HG02798 (cell line): ENCODE results near the gene CD2AP.
"Not testable (repeated sequence)": the region's sequence is repeated elsewhere in the genome, so short reads cannot be mapped to it uniquely, and the experiment has no call there.

ENCODE experiments used
- ATAC-seq: cut with Tn5 transposase; IDR thresholded peaks from one replicate; pipeline ENCODE4 v1.9.1; 2021; ENCODE audit warnings: mild to moderate bottlenecking; ENCODE audit not compliant: unreplicated experiment, poor library complexity

The CD2AP gene

GRCh38 chr6:47628448-47629272 is 151.1 kb downstream of the CD2AP start:
- ATAC-seq, result no peak

- no peak for ATAC-seq
Measured at GRCh38 chr6:47629954-47630353, 152.4 kb downstream of the CD2AP start.

GRCh38 chr6:47630587-47630986 is 153.0 kb downstream of the CD2AP start:
- no peak for ATAC-seq

- peak; percentile 61 for ATAC-seq
Measured at GRCh38 chr6:47631269-47631772, 153.7 kb downstream of the CD2AP start.

- no peak for ATAC-seq
Measured at GRCh38 chr6:47631797-47632196, 154.2 kb downstream of the CD2AP start.

- no peak for ATAC-seq
Measured at GRCh38 chr6:47633141-47633540, 155.6 kb downstream of the CD2AP start.

GRCh38 chr6:47634210-47635047 is 156.8 kb downstream of the CD2AP start:
- ATAC-seq, result no peak

GRCh38 chr6:47646689-47647088 is 169.1 kb downstream of the CD2AP start:
- no peak for ATAC-seq

- ATAC-seq, result no peak
Measured at GRCh38 chr6:47647188-47647587, 169.6 kb downstream of the CD2AP start.

- ATAC-seq, result not testable (repeated sequence)
Measured at GRCh38 chr6:47647626-47648025, 170.0 kb downstream of the CD2AP start.

- ATAC-seq, result no peak
Measured at GRCh38 chr6:47648031-47648430, 170.4 kb downstream of the CD2AP start.

- peak; percentile 42 for ATAC-seq
Measured at GRCh38 chr6:47650553-47651432, 173.2 kb downstream of the CD2AP start.

GRCh38 chr6:47651505-47651944 is 173.9 kb downstream of the CD2AP start:
- ATAC-seq, result no peak

GRCh38 chr6:47653706-47654105 is 176.1 kb downstream of the CD2AP start:
- ATAC-seq, result no peak

- no peak for ATAC-seq
Measured at GRCh38 chr6:47654255-47654654, 176.7 kb downstream of the CD2AP start.

GRCh38 chr6:47655719-47656595 is 178.4 kb downstream of the CD2AP start:
- no peak for ATAC-seq

- ATAC-seq, result no peak
Measured at GRCh38 chr6:47661960-47662359, 184.4 kb downstream of the CD2AP start.

- ATAC-seq, result no peak
Measured at GRCh38 chr6:47663462-47664216, 186.1 kb downstream of the CD2AP start.

GRCh38 chr6:47665112-47665511 is 187.5 kb downstream of the CD2AP start:
- ATAC-seq, result no peak
